Measurements from ENCODE around the gene DAB1. TPM values are rescaled to one million over a fixed set of nuclear protein-coding genes. Genes with fewer than 3 reads are reported as not detected.

DAB1 gene
- total RNA-seq, 3 donors from 2014 or later (not counting 1 experiment from before 2014, with no cell fraction given): 0.41 TPM; not detected in 2

GRCh38 chr1:57138432-57139078 lies 285.3 kb downstream of the DAB1 start:
- H3K4me3 Mint-ChIP-seq: no peak overlapping the region
- Histone ChIP-seq H3K4me3 (ENCODE audit: low read length) (no peak overlapping the region), H3K27me3 (ENCODE audit: control insufficient read depth, insufficient read depth, low read length) (no peaks in the 10 kb centered on the region), H3K4me1 (ENCODE audit: control insufficient read depth, insufficient read depth, low read length) (no peaks in the 10 kb centered on the region), H3K9me3 (ENCODE audit: control insufficient read depth, insufficient read depth, low read length) (no peaks in the 10 kb centered on the region), H3K36me3 (ENCODE audit: control insufficient read depth, insufficient read depth, low read length) (no peaks in the 10 kb centered on the region), H3K27ac (ENCODE audit: low read length) (no peak overlapping the region)
- H3K4me1 Mint-ChIP-seq: no peaks in the 10 kb centered on the region
- DNase-seq (no peak), ATAC-seq (no peak)
- H3K27ac Mint-ChIP-seq: no peak overlapping the region
- intact Hi-C loops (cut with micrococcal nuclease): no loop called here
- no peak for TF ChIP-seq CTCF (IDR thresholded peaks at IDR 0.05)
- H3K27me3 Mint-ChIP-seq (ENCODE audit: low read depth in 2 of 2): peaks cover 3 to 33% of the 10 kb centered on the region in 2 donors
- WGBS (ENCODE audit: insufficient coverage): 70% methylated on average over 2 of the region's 2 CpGs
- no peaks in the 10 kb centered on the region for H3K9me3 Mint-ChIP-seq
- H3K36me3 Mint-ChIP-seq: no peaks in the 10 kb centered on the region

GRCh38 chr1:57137980-57138379 lies 285.9 kb downstream of the DAB1 start:
- intact Hi-C loops (cut with micrococcal nuclease): no loop called here
- WGBS (ENCODE audit: insufficient coverage): 52% methylated on average over 2 of the region's 2 CpGs
- Histone ChIP-seq H3K4me3 (ENCODE audit: low read length) (no peak overlapping the region), H3K27ac (ENCODE audit: low read length) (no peak overlapping the region), H3K36me3 (ENCODE audit: control insufficient read depth, insufficient read depth, low read length) (no peaks in the 10 kb centered on the region), H3K27me3 (ENCODE audit: control insufficient read depth, insufficient read depth, low read length) (no peaks in the 10 kb centered on the region), H3K9me3 (ENCODE audit: control insufficient read depth, insufficient read depth, low read length) (no peaks in the 10 kb centered on the region), H3K4me1 (ENCODE audit: control insufficient read depth, insufficient read depth, low read length) (no peaks in the 10 kb centered on the region)
- ATAC-seq (no peak), DNase-seq (no peak)
- no peak overlapping the region for H3K27ac Mint-ChIP-seq
- no peaks in the 10 kb centered on the region for H3K9me3 Mint-ChIP-seq
- H3K27me3 Mint-ChIP-seq (ENCODE audit: low read depth in 2 of 2): peaks cover 3 to 33% of the 10 kb centered on the region in 2 donors
- no peak for TF ChIP-seq CTCF (IDR thresholded peaks at IDR 0.05)
- H3K4me1 Mint-ChIP-seq: no peaks in the 10 kb centered on the region
- H3K36me3 Mint-ChIP-seq: no peaks in the 10 kb centered on the region
- no peak overlapping the region for H3K4me3 Mint-ChIP-seq

- no CpG with 5 or more reads among the region's 1 CpG for WGBS (ENCODE audit: insufficient coverage)
- ATAC-seq: no peak
- no peak overlapping the region for H3K4me3 Mint-ChIP-seq
- H3K27me3 Mint-ChIP-seq (ENCODE audit: low read depth in 2 of 2): peaks cover 3 to 33% of the 10 kb centered on the region in 2 donors
- H3K9me3 Mint-ChIP-seq: no peaks in the 10 kb centered on the region
- intact Hi-C loops (cut with micrococcal nuclease): no loop called here
- TF ChIP-seq CTCF (IDR thresholded peaks at IDR 0.05): no peak
- no peaks in the 10 kb centered on the region for H3K4me1 Mint-ChIP-seq
- H3K4me1 ChIP-seq (ENCODE audit: control insufficient read depth, insufficient read depth, low read length): no peaks in the 10 kb centered on the region
- H3K36me3 ChIP-seq (ENCODE audit: control insufficient read depth, insufficient read depth, low read length): no peaks in the 10 kb centered on the region
- H3K4me3 ChIP-seq (ENCODE audit: low read length): no peak overlapping the region
- no peaks in the 10 kb centered on the region for H3K36me3 Mint-ChIP-seq
- H3K9me3 ChIP-seq (ENCODE audit: control insufficient read depth, insufficient read depth, low read length): no peaks in the 10 kb centered on the region
- H3K27me3 ChIP-seq (ENCODE audit: control insufficient read depth, insufficient read depth, low read length): no peaks in the 10 kb centered on the region
- H3K27ac ChIP-seq (ENCODE audit: low read length): no peak overlapping the region
- no peak overlapping the region for H3K27ac Mint-ChIP-seq
- DNase-seq: no peak
These were observed 289.1 kb downstream of the DAB1 start for GRCh38 chr1:57134803-57135202.

DNA sequence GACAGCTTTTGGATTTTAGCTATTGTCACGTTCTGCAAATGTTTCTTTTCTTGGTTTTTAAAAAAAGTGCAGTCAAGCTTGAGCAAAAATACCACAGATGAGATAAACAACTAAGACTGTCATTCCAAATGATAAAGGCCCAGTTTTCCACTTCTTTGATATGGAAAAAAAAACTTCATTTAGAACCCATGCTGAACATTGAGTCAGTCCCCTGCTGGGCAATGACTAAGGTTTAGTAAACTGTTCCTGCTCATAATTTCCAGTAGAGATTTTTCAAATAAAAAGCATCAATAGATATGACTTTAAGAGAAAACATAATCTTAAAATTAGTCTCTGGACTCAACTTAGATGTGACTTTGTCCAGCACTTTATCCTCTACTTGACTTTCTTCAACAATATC lies 290.2 kb downstream of the DAB1 start:
- DNase-seq: no peak
- Histone ChIP-seq H3K36me3 (ENCODE audit: control insufficient read depth, insufficient read depth, low read length) (no peaks in the 10 kb centered on the region), H3K9me3 (ENCODE audit: control insufficient read depth, insufficient read depth, low read length) (no peaks in the 10 kb centered on the region), H3K27me3 (ENCODE audit: control insufficient read depth, insufficient read depth, low read length) (no peaks in the 10 kb centered on the region), H3K4me1 (ENCODE audit: control insufficient read depth, insufficient read depth, low read length) (no peaks in the 10 kb centered on the region), H3K27ac (ENCODE audit: low read length) (no peak overlapping the region), H3K4me3 (ENCODE audit: low read length) (no peak overlapping the region)
- 67% methylated on average over 1 of the region's 1 CpG for WGBS (ENCODE audit: insufficient coverage)
- no peaks in the 10 kb centered on the region for H3K9me3 Mint-ChIP-seq
- no peak overlapping the region for H3K4me3 Mint-ChIP-seq
- no peak overlapping the region for H3K27ac Mint-ChIP-seq
- H3K27me3 Mint-ChIP-seq (ENCODE audit: low read depth in 2 of 2): peaks cover 3 to 26% of the 10 kb centered on the region in 2 donors
- no peaks in the 10 kb centered on the region for H3K4me1 Mint-ChIP-seq
- H3K36me3 Mint-ChIP-seq: no peaks in the 10 kb centered on the region
- no peak for TF ChIP-seq CTCF (IDR thresholded peaks at IDR 0.05)
- intact Hi-C loops (cut with micrococcal nuclease): no loop called here
- no peak for ATAC-seq

Data from natural killer cell (primary cell).